Right kidney (tissue), 1 donor: ENCODE measurements around the gene MAN1A2.

Source experiments
- DNase-seq: peaks from one replicate; pipeline ENCODE4 v3.0.0-alpha.2; 2016

Gene MAN1A2

DNA sequence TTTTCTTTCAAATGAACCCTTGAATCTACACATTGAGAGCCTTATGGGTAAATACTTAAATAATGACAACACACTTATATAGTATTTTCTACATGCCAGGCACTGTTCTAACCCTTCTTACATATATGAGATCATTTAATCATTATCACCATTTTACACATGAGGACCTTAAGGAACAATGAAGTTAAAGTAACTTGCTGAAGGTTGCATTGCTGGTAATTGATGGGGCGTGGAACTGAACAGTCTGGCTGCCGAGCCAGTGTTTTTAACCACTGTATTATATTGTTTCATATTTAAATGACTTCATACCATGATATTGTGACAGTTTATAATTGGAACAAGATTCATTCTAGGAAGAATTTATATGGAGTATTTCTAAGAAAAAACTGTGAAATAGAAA lies 126.7 kb downstream of the MAN1A2 start:
- DNase-seq = no peak

DNA sequence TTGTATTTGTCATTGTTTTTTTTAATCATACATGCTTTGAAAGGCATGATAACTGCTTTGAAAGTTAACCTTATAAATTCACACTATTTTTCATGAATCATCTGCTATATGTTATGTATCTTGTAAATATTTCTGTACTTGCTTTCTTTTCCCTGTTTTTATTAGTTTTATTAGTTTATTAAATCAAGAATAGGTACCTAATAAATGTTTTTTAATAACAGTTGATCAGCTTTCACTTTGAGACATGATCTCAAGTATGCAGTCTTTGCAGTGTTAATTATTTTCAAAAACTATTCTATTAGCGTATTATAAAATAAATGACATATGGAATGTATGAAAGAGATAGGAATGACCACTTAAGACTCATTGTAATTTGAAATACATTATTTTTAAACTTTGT lies 127.8 kb downstream of the MAN1A2 start:
- DNase-seq = no peak

DNA sequence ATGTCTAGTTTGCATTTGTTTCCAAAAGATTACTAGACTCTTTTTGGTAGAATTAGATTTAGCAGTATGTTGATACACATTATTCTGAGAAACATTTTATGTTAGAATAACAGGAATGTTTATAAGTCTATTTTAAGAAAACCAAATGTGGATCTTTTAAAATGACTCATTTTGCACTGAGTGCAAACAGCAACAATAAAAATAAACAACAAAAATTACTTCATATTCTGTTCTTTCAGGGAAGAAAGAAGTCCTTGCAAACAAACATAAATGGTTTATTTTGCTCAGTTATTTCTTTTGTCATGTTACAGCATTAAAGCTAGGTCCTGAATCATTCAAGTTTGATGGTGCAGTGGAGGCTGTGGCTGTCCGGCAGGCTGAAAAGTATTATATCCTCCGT lies 131.8 kb downstream of the MAN1A2 start:
- DNase-seq = no peak

DNA sequence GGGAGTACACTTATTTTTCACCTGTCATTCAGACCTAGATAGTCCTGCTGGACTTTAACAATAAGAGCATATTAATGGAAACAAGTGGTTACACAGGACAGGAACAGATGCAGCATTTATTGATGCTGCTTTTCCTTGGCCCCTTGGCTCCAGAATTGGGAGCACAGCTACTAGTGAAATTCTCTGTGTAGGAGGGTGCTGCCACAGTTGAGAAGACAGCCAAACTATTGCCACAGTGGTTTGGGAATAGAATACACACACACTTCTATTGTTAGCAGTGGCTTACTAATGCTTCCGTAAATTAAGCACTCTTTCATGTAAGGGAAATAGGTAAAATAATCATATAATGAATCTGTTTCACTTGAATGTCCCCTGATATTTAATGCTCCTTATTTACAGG lies 133.3 kb downstream of the MAN1A2 start:
- no peak for DNase-seq

DNA sequence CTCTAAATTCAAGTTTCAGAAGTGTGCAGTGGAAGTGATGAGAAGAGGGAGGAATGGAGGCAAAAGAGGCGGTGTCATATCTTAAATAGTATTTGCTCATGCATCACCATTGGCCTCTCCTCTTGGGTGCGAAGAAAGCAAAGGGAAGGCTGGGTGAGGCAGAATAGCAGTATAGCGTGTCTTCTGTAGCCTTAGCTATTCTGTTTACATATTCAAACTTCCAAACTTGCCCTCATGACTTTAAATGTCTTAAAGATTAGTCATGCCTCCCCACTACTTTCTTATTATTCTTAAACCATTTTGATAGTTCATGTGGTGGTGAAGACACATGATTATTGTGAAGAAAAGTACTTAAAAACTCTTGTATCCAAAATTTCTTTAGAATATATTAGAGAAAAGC lies 134.0 kb downstream of the MAN1A2 start:
- no peak for DNase-seq

DNA sequence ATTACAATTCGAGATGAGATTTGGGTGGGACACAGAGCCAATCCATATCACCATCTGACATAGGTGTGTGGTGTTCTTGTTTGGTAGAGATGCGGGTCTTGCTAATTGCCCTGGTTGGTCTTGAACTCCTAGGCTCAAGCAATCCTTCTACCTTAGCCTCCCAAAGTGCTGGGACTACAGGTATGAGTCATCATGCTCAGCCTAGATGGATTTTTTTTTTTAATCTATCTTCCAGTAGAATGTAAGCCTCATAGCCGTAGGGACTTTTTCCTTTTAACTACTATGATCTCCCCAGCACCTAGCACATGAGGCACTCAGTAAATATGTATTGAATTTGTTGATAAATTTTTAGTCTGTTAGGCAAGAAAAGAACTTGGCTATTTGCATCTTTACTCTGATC lies 144.0 kb downstream of the MAN1A2 start:
- no peak for DNase-seq

DNA sequence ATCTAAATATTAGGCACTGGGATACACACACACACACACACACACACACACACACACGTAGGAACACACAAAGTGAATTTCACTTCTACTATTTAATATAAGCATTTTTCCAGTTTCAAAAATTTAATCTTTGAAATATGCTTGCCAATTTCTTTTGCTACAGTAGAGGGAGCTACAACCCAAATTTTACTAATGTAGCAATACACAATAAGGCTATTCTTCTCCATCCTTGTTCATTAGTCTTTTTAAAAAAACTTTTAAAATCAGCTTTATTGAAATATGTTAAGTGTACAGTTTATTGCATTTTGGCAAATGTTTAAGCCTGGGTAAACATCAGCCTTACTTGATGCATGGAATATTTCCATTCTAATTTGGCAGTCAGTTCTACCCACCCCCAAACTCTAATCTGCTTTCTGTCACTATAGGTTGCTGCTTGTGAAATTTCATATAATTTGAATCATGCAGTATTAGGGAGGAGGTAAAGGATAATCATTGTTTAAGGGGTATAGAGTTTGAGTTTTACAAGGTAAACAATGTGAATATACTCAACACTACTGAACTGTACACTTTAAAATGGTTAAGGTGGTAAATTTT lies 145.6 kb downstream of the MAN1A2 start:
- DNase-seq = no peak

DNA sequence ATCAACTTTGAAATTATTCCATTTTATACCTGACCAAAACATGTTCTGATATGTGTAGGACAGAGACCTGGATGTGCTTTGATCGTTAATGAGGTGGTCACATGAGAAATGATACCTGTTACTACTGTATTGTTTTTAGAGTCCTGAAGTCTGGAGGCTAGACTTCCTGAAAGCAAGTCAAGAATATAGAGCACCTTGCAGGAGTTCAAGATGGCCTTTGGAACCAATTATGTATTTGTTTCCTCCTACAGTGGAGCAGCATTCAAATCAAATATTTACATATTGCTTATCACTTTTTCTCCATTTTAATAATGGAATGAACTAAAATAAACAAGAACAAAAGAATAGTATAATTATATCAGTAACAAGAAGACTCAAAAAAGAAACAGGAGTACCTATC lies 155.9 kb downstream of the MAN1A2 start:
- no peak for DNase-seq

DNA sequence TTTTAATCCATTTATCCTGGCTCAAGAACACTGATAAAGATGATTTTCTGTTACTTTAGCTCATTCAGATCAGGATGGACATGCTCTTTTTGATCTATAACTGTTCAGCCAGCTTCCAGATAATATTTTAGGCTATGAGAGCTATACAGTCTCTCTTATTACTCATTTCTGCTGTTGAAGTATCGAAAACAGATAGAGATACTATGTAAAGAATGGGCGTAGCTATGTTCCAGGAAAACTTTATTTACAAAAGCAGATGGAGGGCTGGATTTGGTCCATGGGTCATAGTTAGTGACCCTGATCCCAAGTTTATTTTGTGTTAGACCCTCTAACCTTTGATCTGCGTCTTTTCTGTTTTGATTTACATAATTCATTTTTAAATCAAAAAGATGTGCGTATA lies 159.8 kb downstream of the MAN1A2 start:
- DNase-seq = no peak

DNA sequence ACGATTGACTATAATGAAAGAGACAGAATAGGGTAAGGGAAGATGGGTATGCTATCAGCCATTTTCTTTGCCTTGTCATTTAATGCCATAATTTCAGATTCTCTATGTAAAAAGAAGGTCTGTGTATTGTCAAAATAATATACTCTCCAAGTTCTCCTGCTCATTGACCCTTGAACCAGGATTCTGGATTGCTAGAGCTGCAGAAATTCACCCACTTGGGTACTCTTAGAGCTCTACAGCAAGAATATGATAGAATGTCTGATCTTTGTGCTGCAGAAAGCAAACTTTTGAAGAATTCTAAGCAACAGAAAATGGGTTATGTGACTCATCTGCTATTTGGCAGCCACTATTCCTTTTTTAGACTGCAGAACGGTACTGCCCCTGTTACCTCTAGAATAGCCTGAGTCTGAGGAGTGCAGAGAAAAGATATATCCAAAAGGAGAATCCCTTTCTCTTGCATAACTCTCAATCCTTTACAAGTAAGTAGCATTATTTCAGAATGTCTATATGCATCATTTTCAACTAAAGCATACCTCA lies 160.4 kb downstream of the MAN1A2 start:
- no peak for DNase-seq

DNA sequence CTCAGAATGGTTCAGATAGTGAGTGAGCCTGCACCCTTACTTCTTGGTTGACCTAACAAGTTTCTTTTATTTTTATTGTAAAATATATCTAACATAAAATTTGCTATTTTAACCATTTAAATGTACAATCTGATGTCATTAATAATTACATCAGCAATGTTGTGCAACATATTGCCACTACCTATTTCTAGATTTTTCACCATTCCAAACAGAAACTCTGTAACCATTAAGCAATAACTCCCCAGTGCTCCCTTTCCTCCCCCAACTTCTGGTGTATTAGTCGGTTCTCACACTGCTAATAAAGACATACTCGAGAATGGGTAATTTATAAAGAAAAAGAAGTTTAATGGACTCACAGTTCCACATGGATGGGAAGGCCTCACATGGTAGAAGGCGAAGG lies 162.4 kb downstream of the MAN1A2 start:
- DNase-seq = no peak

DNA sequence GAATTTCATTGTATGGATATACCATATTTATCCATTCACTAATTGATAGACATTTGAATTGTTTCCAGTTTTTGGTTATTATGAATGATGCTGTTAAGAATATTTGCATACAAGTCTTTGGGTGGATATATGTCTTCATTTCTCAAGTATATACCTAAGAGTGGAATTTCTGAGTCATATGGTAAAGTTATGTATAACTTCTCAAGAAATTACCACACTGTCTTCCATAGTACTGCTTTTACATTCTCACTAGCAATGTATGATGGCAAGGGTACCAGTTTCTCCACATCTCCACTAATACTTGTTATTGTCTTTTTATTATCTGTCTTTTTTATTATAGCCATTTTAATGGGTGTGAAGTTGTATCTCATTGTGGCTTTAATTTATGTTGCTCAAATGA lies 164.0 kb downstream of the MAN1A2 start:
- DNase-seq = no peak

DNA sequence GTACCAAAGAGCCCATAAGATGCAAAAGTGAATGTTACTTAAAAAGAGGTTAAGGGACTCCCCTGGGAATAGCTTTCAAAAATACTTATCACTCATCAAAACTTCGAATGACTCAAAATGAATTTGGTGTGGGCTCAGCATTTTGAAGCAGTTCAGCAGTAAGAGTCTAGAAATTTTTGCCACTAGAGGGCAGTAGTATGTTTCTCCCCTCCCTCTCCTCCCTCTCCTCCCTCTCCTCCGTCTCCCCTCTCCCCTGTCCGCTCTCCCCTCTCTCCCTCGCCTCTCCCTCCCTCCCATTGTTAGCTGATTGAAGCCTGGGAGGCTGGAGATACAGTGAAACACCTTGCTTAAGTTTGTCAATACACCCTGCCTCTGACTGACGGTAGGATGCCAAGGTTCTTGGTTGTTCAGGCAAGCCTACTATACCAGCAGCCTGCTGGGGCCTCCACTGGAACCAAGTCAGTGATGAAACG lies 167.8 kb downstream of the MAN1A2 start:
- DNase-seq = peak; percentile 43

DNA sequence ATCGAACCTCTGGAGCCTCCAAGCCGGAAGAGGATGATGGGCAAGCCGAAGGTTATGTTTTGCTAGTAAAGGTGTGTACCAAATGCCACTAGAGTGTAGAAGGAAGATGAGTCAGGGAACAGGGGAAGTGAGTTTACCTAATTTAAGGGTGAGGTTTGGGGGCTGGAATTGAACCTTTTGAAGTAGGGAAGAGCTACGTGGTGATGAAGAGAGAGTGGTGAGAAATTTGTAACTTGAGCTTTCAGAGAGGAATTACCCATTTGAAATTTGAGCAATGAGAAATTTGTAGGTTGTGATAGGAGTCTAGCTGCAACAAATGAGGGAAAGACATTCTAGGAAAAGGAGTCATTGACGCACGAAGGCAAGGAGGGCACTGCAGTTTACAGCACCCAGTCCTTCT lies 168.6 kb downstream of the MAN1A2 start:
- no peak for DNase-seq

DNA sequence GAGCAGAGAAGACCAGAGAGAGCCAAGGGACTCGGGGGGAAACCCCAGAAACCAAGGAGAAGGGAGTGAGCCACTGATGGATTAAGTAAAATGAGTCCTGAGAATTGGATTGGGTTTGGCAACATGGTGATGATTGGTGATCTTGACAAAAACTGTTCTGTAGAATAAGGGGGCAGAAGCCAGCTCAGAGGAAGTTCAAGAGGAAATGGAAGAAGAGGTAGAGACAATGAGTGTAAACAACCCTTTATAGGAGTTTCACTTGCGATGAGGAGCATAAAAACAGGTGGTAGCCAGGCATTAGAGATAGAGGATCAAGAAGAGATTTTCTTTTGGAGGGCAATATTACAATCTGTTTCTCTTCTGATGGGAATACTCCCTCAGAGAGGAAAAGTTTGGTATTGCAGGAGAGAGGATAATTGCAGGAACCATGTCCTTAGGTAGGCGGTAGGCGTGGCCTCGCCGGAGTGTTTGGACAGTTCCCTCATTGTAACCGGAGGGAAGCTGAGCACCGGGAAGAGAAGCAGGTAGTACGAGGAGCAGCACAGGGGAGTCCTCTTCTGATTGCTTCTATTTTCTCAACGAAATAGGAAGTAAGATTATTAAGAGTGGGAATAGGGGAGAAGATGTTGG lies 170.2 kb downstream of the MAN1A2 start:
- no peak for DNase-seq

DNA sequence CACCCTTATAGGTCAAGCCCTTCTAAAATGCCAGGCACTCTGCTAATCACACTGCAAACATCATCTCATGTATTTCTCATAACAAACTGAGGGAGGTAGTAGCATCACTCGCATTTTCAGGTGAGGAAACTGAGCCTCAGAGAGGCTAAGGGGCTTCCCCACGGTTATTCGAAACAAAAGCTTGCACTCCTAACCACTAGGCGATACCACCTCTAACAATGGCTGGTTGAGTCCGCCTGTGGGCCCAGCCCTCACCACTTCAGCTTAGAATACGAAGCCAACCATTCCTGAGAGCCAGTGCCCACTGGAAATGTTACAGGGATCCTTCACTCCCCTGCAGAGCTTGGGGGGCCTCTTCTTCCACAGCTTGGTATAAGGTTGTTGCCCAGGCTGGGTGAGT lies 173.3 kb downstream of the MAN1A2 start:
- DNase-seq = no peak

DNA sequence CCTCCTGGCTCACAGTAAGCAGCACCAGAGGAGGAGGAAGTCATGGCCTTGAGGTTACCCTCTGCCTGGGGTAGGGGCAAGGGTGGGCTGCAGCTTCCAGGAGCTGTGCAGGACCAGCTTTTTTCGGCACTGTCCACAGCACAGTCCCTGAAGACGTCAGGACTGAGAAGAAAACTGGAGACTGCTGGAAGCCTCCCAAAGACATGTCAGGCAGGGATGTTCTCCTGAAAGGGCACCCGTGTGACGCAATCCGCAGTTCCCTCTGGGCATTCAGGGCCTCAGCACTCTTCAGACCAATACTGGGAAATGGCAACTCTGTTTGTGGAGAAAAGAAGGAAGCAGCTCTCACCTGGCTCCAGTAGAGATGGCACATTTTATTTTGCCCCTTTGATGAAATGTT lies 173.8 kb downstream of the MAN1A2 start:
- DNase-seq = no peak

DNA sequence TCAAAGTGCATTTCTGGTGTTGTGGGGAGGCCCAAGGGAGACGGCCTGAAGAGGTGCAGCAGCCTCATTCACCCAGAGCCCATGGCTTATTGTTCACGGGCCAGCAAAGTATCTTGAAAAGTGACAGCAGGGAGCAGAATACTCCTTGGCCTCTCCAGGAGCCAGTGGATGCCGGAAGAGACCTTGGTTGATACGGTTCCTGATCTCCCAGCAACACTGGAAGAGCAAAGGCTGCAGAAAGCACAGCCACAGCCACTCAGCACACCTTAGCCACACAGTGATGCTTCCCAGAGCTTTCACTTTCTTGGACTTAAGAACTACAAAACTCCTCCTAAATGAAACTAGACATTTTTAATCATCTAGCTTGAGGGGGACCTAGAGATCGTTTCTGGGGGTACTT lies 174.3 kb downstream of the MAN1A2 start:
- no peak for DNase-seq

DNA sequence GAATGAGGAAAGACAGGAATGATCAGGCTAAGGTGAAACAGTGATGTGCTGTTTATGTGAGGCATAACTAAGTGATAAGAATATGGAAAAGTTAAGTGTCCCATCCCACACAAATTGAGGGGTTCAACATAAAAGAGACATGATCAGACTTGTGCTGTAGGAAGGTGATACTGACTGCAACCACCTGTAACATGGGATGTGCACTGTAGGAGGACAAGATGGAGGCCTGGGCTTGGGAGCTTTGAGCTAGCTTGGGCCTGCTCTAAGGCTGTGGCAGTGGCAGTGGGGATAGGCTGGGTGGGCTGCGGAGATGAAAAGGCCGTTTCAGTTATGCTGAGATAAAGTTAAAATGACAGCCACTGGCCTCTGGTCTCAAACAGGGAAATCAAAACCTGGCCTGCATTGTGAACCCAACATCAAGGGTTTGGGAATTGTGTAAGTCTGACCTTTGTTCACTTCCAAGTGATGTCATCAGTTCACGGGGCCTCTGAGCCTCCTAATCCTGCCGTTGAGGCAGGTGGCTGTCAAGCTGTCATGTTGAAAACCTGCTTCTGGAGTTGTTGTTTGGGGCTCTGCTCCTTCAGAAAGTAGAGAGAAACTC lies 177.4 kb downstream of the MAN1A2 start:
- no peak for DNase-seq

DNA sequence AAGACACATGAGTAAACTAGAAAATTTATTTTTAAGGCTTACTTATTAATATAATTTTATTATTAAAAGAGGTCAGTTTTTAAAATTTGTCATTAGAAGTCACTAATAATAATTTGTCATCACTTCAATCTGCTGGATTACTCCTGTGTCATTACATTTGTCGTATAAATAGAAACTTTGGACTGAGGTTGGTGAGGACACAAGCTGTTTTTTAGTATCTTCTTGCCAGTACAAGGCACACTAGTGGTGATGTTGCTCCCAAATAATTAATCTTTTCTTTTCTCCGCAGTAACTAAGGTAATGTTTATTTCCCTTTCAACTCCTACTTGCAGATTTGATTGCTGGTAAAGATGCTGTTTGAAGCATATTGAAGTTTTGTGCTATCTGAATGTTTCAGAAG lies 179.2 kb downstream of the MAN1A2 start:
- no peak for DNase-seq

DNA sequence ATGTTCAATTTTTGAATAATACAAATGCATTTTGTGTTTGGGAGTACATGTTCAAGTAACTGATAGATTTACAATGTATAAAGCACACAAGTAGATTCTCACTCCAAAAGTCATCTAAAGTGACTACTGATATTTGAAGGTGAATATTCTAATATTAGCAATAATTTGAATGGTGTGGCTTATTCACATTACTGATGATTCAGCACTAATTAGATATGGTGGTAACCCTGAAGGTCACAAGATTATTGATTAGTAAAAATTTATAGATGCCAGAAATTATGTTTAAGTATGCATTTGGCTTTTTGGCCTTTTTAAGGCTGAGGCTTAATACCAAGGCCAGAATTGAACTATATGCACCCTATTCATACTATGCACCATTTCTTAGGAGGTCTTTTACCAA lies 186.2 kb downstream of the MAN1A2 start:
- no peak for DNase-seq

DNA sequence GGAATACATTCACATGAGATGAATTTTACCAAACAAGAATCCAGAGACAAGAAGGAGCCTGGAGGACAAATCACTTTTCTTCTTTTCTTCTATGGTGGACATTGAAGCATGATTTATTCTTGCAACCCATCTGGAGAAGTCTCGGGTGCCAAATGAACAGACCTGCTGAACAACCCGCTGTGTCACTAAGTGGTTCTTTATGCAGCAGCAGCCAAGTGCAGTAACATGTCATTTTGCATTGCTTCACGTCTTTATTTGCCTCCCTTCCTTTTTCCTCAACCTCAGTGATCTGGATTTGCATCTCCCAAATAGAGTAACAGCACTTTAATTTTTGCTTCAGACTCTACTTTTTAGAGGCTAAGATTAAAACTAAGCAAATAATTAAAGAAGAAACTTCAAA lies 188.6 kb downstream of the MAN1A2 start:
- no peak for DNase-seq

DNA sequence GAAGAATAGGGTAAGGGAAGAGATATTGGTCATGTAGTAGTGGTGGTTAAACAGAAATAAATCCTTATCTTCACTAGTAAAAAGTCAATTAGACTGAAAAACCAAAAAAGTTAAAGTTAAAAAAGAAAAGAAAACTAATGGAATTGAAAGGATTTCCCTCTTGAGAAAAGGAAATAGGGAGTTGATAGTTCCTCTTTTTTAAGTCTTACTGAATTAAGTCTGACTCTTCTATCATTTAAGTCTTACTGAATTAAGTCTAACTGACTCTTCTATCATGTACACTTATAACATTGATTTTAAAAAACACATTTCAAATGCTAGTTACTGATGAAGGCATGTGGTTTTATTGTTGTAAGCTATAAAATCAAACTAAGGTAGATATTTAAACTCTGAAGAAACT lies 189.1 kb downstream of the MAN1A2 start:
- DNase-seq = no peak

DNA sequence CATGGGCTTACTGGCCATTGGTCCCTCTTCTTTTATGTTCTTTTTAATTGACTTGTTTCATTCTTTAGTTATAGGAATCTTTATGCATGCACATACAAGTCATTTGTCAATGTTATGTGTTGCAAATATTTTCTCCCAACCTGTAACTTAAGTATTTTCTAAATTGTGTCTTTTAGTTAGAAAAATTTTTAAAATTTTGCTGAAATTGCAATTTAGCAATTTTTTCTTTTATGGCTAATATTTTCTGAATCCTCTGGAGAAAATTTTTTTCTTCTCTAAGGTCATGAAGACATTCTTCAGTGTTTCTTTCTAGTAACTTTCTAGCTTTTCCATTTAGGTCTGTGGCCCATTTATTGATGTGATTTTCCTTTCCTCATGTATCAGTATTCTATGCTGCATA lies 189.7 kb downstream of the MAN1A2 start:
- no peak for DNase-seq
